ENCODE results near the gene OR51B5. TPM values are rescaled to one million over a fixed set of nuclear protein-coding genes. Genes with fewer than 3 reads are reported as not detected.
"Not testable (repeated sequence)": the region's sequence is repeated elsewhere in the genome, so short reads cannot be mapped to it uniquely, and the experiment has no call there.

The OR51B5 gene
- total RNA-seq, 2 experiments from 2014 or later: 0.47 TPM; not detected in 1

DNA sequence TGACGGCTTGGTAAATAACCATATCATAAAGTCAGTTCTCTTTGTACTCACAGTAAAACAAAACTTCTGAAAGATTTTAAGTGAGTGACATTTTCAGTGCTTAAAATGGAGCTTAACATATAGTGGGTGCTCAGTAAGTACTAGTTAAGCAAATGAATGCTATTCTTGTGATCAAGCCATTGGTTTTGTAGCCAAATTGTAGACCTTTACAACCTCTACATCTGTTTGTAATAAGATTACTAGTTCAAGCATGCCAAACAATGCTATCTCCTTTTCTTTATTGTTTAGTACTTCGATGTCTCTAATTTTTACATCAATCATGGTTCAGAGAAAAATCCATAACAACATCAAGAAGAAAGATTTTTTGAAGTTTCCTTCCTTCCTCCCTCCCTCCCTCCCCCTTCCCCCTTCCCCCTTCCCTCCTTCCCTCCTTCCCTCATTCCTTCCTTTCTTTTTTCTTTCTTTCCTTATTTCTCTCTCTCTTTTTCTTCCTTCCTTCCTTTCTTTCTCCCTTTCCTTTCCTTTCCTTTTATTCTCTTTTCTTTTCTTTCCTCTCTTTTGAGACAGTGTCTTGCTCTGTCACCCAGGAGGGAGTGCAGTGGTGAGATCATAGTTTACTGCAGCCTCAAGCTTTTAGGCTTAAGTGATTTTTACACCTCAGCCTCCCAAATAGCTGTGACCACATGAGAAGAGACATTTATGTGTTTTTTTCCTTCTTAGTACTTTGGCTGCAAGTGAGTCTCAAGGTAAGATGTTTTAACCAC is 35.9 kb downstream of the OR51B5 start:
- no peak overlapping the region for H3K4me3 Mint-ChIP-seq
- H3K4me1 Mint-ChIP-seq: no peaks in the 10 kb centered on the region
- no peak for DNase-seq
- no peak overlapping the region for H3K27ac Mint-ChIP-seq
- H3K9me3 Mint-ChIP-seq (ENCODE audit: low read depth): no peaks in the 10 kb centered on the region
- no peak for ATAC-seq
- no peaks in the 10 kb centered on the region for H3K27me3 Mint-ChIP-seq
- CTCF ChIA-PET: no interaction called here
- H3K36me3 Mint-ChIP-seq: no peaks in the 10 kb centered on the region

- DNase-seq (no peak), ATAC-seq (no peak)
- no peaks in the 10 kb centered on the region for H3K27me3 Mint-ChIP-seq
- H3K4me3 Mint-ChIP-seq: no peak overlapping the region
- no peaks in the 10 kb centered on the region for H3K36me3 Mint-ChIP-seq
- no peaks in the 10 kb centered on the region for H3K4me1 Mint-ChIP-seq
- no peak overlapping the region for H3K27ac Mint-ChIP-seq
- CTCF ChIA-PET: no interaction called here
- no peaks in the 10 kb centered on the region for H3K9me3 Mint-ChIP-seq (ENCODE audit: low read depth)
Observed at GRCh38 chr11:5304046-5304445, 39.3 kb downstream of the OR51B5 start.

DNA sequence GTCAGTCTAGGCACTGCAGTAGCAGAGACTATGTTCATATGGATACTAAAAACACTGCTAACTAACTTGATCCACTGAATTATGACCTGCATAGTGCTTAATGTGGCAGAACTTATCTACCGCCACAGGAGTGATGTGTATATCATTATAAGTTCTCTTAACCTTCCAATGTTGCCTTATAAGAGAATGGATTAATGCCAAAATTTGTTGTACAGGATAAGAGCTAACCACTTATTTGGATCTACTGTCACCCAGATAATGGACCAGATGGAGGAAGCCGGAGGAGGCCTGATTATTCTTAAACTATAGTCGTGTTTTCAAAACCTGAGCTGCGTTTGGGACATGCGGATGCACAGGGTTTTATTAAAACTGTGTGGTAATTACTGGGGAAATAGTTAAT is 39.7 kb downstream of the OR51B5 start:
- CTCF ChIA-PET: no interaction called here
- Mint-ChIP-seq H3K36me3 (no peaks in the 10 kb centered on the region), H3K4me3 (no peak overlapping the region), H3K4me1 (no peaks in the 10 kb centered on the region), H3K9me3 (ENCODE audit: low read depth) (no peaks in the 10 kb centered on the region), H3K27me3 (no peaks in the 10 kb centered on the region), H3K27ac (no peak overlapping the region)
- ATAC-seq: no peak
- no peak for DNase-seq

DNA sequence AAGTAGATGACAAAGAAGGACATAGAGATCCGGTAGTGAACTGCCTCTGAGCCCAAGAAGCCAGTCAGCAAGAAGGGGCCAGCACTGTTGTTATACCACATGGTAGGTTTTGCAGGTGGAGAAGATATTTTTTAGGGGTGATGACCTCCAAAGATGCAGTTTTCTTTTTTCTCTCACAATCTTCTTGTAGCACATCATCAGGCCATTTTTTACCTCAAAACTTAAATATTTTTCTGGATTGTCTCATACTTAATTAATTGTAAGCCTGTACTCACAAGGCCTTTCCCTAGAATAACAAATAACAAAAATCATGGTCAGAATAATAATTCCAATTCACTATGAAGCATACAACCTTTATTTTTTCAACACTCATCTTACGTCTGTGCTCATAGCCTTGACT is 41.5 kb downstream of the OR51B5 start, which contains the start of gene OR51B4:
Gene OR51B4 (minus strand): TSS at position 101 of the 400 bp plus-strand sequence. CDS start 0 bp downstream, at position 101.
- peaks cover 3% of the 10 kb centered on the region for H3K27me3 Mint-ChIP-seq

DNA sequence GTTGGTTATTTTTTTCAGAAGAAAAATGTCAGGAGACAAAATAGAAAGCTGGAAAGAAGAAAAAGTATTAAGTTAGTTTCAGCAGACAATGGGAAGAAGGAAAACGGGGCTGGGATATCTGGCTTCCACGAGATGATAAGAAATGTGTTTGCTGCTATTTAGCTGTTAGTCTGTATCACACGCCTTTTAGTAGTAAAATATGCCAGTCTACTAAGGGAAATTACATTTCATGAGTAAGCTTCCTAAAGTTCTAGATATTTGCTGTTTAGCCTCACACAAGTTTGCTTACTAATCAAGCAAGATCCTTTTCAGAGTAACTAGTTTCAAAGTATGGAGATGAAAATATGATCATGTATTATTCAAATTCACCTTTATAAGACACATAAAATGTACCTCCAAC is 43.1 kb downstream of the OR51B5 start:
- Mint-ChIP-seq H3K36me3 (no peaks in the 10 kb centered on the region), H3K9me3 (ENCODE audit: low read depth) (no peaks in the 10 kb centered on the region), H3K4me3 (no peak overlapping the region), H3K27ac (no peak overlapping the region), H3K4me1 (no peaks in the 10 kb centered on the region), H3K27me3 (peaks cover 3% of the 10 kb centered on the region)
- CTCF ChIA-PET: no interaction called here
- DNase-seq (no peak), ATAC-seq (no peak)

More for the DNA sequence above, 41.5 kb downstream of the OR51B5 start, which contains the start of gene OR51B4:
- DNase-seq (no peak), ATAC-seq (no peak)
- CTCF ChIA-PET: no interaction called here
- Mint-ChIP-seq H3K9me3 (ENCODE audit: low read depth) (no peaks in the 10 kb centered on the region), H3K27ac (no peak within 1 kb of the TSS), H3K4me1 (no peaks in the 10 kb centered on the region), H3K4me3 (no peak within 1 kb of the TSS), H3K36me3 (no peaks in the 10 kb centered on the region)

- CTCF ChIA-PET: no interaction called here
- H3K4me3 Mint-ChIP-seq: no peak overlapping the region
- H3K36me3 Mint-ChIP-seq: no peaks in the 10 kb centered on the region
- ATAC-seq (no peak), DNase-seq (no peak)
- peaks cover 3% of the 10 kb centered on the region for H3K27me3 Mint-ChIP-seq
- no peak overlapping the region for H3K27ac Mint-ChIP-seq
- H3K9me3 Mint-ChIP-seq (ENCODE audit: low read depth): no peaks in the 10 kb centered on the region
- no peaks in the 10 kb centered on the region for H3K4me1 Mint-ChIP-seq
Observed at GRCh38 chr11:5298451-5298850, 44.9 kb downstream of the OR51B5 start.

GRCh38 chr11:5297721-5298323 is 45.5 kb downstream of the OR51B5 start:
- no peak overlapping the region for H3K4me3 Mint-ChIP-seq
- ATAC-seq (no peak), DNase-seq (no peak)
- no peak overlapping the region for H3K27ac Mint-ChIP-seq
- H3K36me3 Mint-ChIP-seq: no peaks in the 10 kb centered on the region
- H3K4me1 Mint-ChIP-seq: no peaks in the 10 kb centered on the region
- no peaks in the 10 kb centered on the region for H3K9me3 Mint-ChIP-seq (ENCODE audit: low read depth)
- CTCF ChIA-PET: no interaction called here
- H3K27me3 Mint-ChIP-seq: peaks cover 3% of the 10 kb centered on the region

DNA sequence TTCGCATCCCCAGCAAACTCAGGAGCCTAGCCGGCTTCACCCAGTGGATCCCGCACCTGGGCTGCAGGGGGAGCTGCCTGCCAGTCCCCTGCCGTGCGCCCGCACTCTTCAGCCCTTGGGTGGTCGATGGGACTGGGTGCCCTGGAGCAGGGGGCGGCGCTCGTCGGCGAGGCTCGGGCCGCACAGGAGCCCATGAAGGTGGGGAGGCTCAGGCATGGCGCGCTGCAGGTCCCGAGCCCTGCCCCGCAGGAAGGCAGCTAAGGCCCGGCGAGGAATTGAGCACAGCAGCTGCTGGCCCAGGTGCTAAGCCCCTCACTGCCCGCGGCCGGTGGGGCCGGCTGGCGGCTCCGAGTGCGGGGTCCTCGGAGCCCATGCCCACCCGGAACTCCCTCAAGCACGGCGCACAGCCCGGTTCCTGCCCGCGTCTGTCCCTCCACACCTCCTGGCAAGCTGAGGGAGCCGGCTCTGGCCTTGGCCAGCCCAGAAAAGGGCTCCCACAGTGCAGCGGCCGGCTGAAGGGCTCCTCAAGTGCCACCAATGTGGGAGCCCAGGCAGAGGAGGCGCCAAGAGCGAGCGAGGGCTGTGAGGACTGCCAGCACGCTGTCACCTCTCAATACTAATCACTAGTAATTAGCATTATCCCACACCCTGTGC is 48.9 kb downstream of the OR51B5 start:
- H3K27me3 Mint-ChIP-seq; H3K9me3 Mint-ChIP-seq (ENCODE audit: low read depth); ATAC-seq; H3K36me3 Mint-ChIP-seq; DNase-seq; H3K4me1 Mint-ChIP-seq; H3K27ac Mint-ChIP-seq; CTCF ChIA-PET; H3K4me3 Mint-ChIP-seq: not testable (repeated sequence)

GRCh38 chr11:5293028-5293427 is 50.3 kb downstream of the OR51B5 start:
- DNase-seq: no peak
- ATAC-seq: no peak
- no peak overlapping the region for H3K4me3 Mint-ChIP-seq
- H3K27ac Mint-ChIP-seq: no peak overlapping the region
- CTCF ChIA-PET: no interaction called here
- no peaks in the 10 kb centered on the region for H3K9me3 Mint-ChIP-seq (ENCODE audit: low read depth)
- H3K4me1 Mint-ChIP-seq: no peaks in the 10 kb centered on the region
- H3K36me3 Mint-ChIP-seq: no peaks in the 10 kb centered on the region
- peaks cover 3% of the 10 kb centered on the region for H3K27me3 Mint-ChIP-seq

Other genes starting within 250 kb of the OR51B5 start
- gene OR52A5, start 205.2 kb downstream of the OR51B5 start, total RNA-seq: not detected
- not detected for gene OR52A1, start 188.8 kb downstream of the OR51B5 start, total RNA-seq
- gene OR51V1, start 142.8 kb downstream of the OR51B5 start, total RNA-seq: not detected
- gene HBB, start 116.5 kb downstream of the OR51B5 start, total RNA-seq: not detected
- gene HBD, start 109.0 kb downstream of the OR51B5 start, total RNA-seq: not detected
- gene HBG1, start 93.7 kb downstream of the OR51B5 start, total RNA-seq: not detected
- not detected for gene HBG2, start 88.7 kb downstream of the OR51B5 start, total RNA-seq
- gene HBE1, start 73.6 kb downstream of the OR51B5 start, total RNA-seq: not detected
- not detected for gene OR51B4, start 41.6 kb downstream of the OR51B5 start, total RNA-seq
- not detected for gene OR51B2, start 19.2 kb downstream of the OR51B5 start, total RNA-seq
- gene OR51B6, start 8.0 kb upstream of the OR51B5 start, total RNA-seq: not detected
- not detected for gene OR51M1, start 40.3 kb upstream of the OR51B5 start, total RNA-seq
- not detected for gene OR51Q1, start 78.6 kb upstream of the OR51B5 start, total RNA-seq
- not detected for gene OR51I1, start 98.0 kb upstream of the OR51B5 start, total RNA-seq
- gene OR51I2, start 105.8 kb upstream of the OR51B5 start, total RNA-seq: not detected
- gene OR52D1, start 145.2 kb upstream of the OR51B5 start, total RNA-seq: not detected
- gene UBQLN3, start 166.4 kb upstream of the OR51B5 start, total RNA-seq: under 1 TPM in 1 of 2 experiments, not detected in 1; 0.12 TPM
- gene UBQLNL, start 173.2 kb upstream of the OR51B5 start, total RNA-seq: under 1 TPM; 0.19 to 0.55 TPM
- not detected for gene OR52H1, start 205.0 kb upstream of the OR51B5 start, total RNA-seq
- not detected for gene OR52B6, start 237.4 kb upstream of the OR51B5 start, total RNA-seq